GM18508 (cell line): Measurements from ENCODE around the gene MAP3K12.

Experiments
- ATAC-seq: cut with Tn5 transposase; IDR thresholded peaks from one replicate; pipeline ENCODE4 v1.9.1; 2021; ENCODE audit warnings: moderate number of reproducible peaks; ENCODE audit not compliant: insufficient read depth, unreplicated experiment

MAP3K12 gene

DNA sequence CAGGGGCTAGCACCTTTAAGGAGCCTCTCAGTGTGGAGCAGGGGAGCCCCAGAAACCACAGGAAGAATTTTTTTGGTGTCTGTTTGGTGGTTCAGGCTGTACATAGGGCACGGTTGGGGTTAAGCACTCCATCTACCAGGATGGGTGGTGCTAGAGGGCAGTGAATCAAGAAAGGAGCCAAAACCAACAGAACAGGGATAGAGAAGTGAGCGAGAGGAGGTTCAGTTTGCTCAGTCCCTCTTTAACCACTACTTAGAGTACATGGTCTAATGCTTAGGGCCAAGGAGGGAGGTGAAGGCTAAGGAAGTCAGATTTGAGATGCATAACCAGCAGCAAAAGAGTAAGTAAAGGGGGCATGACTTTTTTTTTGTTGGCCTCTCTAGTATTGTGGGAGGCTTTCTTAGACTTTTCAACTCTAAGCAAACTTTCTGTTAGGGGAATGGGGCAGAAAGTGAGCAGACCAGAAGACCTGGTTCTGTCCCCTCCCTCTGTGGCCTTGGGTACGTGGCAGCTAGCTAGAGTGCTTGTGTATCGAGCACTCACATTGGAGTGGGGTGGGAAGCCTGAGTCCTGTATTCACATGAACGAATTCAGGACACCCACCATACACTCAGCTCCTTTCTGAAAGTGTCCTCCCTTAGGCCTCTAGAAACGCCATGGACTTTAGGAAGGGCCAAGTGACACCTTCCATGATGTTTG, 14.6 kb upstream of the MAP3K12 start:
- ATAC-seq, result no peak

DNA sequence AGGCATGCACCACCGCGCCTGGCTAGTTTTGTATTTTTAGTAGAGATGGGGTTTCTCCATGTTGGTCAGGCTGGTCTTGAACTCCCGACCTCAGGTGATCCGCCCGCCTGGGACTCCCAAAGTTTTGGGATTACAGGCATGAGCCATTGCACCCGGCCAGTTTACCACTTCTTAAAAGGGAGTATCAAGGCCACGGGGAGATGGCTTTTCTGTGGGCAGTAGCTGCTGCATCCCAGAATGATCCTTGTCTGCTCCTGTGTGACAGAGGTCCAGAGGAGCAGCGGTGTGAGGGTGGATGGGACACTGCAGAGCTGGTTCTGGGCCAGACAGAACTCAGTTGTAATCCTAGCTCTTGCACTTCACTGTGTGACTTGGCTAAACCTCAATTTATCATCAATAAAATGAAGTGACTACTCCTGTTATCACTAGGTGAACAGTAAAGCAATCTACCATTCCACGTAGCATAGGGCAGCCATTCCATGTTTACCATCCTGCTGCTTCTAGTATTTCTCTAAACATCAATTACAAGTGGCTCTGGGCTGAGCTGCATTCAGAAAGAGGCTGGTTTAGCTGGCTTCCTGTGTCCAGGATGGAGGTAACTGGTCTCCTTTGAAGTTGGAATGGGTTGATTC, 11.0 kb upstream of the MAP3K12 start:
- no peak for ATAC-seq

DNA sequence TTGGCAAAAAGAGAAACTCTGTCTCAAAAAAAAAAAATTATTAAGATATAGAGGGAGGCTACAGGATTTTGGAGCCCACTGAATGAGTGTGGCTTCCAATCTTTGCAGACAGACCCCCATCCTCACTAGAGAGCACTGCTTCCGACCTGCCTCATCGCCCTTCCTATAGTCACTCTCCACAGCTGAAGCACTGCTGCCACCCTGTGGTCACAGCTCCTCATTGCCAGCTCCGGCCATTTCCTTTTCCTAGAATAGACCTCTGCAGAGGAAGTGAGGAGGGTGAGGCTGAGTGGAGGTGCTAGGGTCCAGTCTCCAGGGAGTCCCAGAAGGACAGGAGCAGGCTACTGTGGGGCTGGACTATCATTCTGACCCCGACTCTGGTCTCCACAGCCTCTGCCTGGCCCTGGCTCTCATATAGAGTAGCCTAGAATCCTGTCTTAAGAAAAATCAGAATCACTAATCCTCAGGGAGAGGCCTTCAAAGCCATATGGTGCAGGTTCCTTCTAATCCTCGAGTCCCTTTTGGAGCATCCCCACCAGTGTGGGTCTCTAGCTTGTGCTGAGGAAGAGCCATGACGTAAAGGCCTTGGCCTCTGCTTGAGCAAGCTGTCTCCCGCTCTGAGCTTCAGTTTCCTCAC, 9.4 kb upstream of the MAP3K12 start:
- no peak for ATAC-seq

DNA sequence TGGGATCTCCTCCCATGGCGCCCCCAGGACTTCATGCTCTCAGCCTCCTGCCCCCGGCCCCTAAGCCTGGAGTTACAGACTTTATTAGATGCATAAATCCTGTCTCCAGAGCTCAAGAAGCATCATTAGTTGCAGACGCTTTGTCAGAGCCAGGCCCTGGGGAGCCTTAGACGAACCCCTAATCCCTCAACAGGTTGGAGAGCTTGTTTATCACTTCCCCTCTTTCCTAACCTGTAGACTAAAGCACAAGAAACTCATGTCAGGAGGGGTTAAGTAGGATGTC, 8.3 kb upstream of the MAP3K12 start:
- ATAC-seq, result no peak

DNA sequence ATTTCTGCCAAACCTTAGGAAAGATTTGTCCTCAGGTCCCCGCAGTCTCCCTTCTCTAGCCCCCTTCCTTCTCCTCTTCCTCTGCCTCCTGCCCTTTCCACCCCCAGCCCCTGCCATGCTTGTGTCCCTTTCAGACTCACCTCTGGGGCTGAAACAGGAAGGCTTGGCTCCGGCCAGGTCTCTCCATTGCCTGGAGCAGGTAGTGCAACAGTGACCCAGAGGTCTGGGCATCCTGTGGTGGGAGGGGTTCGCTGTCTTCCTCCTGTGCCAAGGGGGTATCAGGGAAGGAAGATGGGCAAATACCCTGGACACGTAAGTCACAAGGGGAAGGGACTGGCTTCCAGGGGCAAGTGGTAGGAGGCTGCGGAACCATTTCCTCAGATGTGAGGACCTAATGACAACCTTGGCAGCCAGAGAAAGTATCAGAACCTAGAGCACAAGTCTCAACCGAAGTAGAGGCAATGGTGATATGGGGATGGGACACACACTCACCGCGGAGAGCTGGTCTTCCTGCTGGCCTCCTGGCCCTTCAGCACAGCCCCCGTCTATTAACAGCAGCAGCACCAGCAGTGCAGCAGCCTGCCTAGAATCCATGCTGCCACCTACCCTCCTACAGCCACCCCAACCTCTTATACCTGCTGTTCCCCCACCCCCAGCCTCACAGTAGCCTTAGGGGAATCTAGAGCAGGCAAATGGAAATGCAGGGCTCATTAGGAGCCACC, 7.8 kb upstream of the MAP3K12 start, which contains the start of gene NPFF:
TSS of gene NPFF (minus strand) at position 604 of the 722 bp plus-strand sequence. CDS start at position 594, 10 bp downstream.
- ATAC-seq, result no peak

DNA sequence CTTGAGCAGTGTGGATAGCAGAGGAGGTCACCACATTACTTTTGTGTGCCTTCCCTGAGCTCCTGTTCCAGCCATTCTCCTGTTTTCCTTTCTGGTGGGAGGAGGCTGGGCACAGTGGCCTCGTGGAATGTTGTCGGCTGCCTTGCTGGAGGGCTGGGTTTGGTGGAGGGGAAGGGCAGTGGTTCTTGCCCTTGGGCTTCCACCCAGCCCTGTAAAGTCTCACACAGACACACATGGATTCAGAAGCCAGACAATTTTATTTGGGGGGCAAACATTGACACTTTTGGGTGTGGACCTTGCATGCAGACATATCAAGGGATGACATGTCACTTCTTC, 7.2 kb upstream of the MAP3K12 start:
- no peak for ATAC-seq

DNA sequence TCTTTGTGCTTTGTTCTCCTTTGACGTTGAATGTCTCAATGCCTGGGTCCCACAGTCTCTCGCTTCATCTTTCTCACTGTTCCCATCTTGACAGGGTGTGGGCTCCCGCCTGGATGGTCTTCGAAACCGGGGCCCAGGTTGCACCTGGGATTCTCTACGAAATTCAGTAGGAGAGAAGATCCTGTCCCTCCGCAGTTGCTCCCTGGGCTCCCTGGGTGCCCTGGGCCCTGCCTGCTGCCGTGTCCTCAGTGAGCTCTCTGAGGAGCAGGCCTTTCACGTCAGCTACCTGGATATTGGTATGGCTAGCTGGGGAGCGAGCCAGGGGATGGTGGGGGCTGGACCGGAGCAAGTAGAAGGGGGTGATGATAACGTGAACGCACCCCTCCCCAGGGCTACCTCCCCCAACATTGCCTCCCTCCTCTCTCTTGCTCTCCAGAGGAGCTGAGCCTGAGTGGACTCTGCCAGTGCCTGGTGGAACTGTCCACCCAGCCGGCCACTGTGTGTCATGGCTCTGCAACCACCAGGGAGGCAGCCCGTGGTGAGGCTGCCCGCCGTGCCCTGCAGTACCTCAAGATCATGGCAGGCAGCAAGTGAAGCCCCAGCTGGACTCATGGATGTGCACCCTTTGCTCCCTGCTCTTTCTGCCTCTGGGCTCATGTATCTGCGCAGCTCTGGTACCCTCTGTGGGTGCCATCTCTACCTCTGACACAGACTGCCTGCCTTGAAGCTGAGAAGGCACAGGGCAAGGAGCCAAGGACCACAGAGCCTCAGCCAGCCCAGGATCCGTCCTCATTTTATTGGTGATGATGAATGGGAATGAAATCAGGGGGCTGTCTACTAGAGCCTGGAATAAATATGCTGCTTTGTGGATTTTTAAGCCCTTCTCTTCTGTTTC, 6.5 kb upstream of the MAP3K12 start:
- ATAC-seq, result no peak

DNA sequence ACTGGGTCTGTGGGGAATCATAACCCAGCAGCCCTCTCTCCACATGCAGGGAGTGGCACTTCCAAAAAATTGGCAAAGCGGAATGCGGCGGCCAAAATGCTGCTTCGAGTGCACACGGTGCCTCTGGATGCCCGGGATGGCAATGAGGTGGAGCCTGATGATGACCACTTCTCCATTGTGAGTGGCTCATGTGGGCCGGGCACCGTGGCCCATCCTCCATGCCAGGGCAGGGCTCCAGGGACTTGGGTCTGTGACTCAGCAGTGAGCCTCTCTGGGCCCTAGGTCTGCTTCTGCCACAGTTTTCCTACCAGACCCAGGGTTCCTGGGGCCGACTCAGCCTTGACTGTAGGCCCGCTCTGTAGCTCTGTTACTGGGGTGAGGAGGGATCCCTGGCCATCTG, 5.8 kb upstream of the MAP3K12 start:
- no peak for ATAC-seq

DNA sequence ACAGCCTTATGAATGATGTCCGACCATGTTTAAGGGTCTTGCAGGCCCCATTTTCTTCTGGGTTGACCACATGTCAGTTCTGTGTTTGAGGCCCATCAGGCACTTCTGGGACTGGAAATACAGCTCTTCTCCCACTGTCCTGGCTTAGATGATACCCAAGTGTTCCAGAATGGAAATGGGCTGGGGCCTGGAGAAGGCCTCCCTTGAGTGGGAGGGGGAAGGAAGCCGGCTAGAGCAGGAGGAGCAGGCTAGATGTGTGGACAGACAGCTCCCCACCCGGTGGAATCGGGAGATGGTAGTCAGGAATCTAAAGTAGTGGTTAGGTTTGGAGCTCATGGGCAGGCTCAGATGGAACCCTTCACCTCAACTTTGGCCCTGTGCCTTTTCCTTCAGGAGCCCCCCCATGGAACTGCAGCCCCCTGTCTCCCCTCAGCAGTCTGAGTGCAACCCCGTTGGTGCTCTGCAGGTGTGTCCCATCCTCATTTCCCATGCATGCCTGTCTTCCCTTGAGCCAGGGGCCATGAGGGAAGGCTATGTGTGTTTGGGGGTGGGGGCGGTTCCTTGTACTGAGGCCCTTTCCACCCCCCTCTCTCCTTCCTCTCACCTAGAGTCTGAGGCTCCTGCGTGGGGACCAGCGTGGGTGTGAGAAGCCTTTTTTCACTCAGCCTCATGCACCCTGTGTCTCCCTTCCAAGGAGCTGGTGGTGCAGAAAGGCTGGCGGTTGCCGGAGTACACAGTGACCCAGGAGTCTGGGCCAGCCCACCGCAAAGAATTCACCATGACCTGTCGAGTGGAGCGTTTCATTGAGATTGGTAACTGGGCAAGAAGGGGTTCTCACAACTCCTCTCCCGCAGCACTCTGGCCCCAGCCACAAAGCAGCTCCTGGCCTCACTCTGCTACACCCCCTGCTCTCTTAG, 5.0 kb upstream of the MAP3K12 start:
- no peak for ATAC-seq

DNA sequence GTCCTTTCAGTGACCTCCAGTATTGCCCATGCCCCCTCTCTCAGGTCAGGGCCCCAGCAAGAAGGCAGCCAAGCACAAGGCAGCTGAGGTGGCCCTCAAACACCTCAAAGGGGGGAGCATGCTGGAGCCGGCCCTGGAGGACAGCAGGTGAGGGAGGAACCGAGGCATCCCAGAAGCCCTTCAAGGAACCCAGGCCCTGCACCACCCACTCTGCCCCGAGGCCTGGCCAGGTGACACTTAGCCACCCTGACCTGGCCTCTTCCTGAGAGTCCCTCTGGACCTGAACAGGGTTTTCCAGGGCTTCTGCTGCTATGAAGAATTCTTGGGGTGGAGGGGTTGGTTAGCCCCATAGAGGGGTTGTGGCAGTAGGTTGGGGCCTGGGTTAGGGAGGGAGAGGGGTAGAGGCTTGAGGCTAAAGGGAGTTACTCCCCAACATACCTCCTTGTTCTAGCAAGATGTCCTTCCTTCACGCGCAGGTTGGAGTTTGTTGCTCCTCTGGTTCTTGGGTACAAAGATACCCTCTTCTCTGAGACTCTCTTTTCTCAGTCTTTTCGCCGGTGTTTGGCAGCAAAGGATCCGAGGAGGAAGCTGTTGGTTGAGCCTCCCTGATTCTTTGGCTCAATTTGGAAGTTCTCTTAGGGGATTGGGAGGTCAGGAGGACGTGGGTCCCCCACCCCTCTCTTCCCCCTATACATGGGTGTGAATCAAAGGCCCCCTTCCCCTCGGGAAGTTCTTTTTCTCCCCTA, 3.9 kb upstream of the MAP3K12 start:
- no peak for ATAC-seq

DNA sequence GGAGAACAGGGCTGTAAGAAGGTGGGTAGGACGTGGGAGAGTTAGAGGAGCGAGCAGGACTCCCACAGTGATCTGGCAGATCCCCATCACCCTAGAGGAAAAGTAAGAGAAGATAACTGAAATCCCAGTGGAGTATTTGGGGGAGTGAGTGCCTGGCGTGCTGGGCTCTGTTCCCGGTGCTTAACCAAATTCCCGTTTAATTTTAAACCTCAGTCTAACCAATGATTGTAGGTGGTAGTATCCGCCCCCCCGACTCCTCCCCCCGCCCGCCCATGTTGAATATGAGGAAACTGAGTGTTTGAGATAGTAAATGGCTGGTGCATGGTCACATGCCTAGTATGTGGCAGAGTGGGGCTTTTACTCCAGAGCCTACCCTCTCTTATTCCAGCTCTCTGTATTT, 3.1 kb upstream of the MAP3K12 start:
- ATAC-seq, result no peak

DNA sequence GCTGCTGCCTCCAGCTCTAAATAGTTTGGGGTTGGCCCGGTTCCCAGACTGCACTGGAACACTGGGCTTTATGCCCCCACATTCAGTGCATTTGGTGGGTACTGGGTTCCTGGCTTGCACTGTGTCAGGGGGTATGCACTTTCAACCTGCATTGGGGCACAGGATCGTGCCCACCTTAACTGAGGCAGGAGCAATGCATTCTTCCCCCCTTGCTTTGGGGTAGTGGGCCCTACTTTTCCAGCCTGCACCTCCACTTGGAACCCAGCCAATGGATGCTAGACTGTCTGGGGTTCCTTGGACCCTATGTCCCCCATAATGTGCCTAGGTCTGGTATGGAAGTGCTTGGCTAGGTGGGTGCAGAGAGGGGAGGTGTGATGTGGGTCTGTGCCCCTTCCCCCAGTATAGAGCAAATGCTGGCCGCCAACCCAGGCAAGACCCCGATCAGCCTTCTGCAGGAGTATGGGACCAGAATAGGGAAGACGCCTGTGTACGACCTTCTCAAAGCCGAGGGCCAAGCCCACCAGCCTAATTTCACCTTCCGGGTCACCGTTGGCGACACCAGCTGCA, 2.4 kb upstream of the MAP3K12 start:
- no peak for ATAC-seq

DNA sequence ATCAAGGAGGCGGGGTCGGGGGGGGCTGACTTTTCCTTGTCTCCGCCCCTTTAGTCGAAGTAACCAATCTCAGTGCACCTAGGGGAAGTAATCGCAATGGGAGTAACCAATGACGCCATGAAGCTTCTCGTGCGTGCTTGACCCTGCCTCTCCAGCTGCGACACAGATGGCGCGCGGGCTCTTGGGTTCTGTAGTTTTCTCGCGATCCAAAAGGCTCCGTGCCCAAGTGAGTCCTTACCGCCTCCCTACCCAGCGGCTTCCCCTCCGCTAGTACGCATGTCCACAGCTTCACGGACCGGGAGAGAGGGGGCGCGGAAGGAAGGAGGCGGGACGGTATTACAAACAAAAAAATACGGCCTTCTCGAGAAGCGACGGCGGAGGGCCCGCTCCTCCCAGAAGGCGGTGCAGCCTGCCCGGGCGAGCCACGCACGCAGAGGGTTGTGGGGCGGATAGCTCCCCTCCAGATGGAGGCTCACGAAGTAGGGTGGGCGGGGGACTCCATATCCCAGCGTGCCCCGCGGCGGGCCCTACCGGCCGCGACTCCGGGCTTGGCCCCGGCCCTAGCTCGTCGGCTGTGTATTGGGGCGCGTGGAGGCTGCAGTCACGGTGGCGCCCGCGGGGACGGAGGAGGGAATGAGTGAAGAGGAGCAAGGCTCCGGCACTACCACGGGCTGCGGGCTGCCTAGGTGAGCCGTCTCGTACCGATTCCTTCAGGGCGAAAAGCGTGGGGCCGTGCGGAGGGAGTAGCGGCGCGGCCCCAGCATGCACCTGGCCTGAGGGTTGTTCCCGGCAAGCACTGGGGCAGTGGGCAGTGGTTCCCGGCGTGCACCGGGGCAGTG, 1.7 kb upstream of the MAP3K12 start, which contains the start of gene TARBP2:
TSS of gene TARBP2 (plus strand) at position 508 of the 839 bp plus-strand sequence. CDS start at position 634, 126 bp downstream.
- peak; percentile 64 for ATAC-seq

DNA sequence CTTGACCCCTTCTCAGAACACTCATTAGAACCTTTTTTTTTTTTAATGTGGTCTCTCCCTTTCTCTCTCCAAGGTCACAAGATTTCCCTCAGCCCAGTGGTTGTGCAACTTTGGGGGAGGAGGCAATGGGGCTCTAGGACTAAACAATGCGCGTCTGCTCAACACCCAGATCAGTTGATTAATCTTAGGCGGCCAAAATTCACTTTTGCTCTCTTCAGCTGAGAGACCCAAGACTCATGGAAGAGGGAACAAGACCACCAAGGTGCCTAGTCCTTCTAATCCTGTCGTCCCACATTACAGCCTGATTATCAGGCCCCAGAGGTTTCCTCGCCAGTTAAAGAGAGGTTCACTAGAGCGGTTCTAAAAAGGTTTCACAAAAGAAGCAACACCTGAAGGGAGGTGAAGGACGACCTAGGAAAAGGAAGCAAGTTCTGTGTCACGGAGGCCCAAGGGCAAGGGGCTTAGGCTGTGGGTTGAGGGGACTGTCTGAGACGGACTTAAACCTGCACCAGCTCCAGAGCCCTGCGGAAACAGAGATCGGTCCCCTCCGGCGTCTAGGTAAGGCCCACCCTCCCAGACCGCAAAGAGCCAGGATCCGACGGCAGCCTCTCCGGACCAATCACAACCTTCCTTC, 1.0 kb upstream of the MAP3K12 start:
- peak; percentile 1 for ATAC-seq

DNA sequence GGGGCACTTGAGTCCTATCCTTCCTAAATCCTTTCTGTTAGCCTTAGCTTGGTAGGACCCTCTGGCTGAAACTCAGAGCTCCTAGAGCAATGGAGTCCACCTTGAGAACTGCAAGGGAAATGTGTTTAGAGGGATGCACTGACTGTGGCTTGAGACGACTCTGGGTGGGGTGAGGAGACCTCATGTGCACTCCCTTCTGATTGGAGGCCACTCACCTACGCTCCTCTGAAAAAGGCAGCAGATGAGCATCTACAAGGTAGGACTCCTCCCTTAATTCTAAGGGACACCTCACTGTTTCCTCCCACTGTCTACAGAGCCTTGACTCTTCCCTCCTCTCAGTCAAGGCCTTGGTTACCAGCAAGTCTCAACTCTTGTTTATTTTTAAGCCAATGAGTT, 1.0 kb downstream of the MAP3K12 start:
- no peak for ATAC-seq

DNA sequence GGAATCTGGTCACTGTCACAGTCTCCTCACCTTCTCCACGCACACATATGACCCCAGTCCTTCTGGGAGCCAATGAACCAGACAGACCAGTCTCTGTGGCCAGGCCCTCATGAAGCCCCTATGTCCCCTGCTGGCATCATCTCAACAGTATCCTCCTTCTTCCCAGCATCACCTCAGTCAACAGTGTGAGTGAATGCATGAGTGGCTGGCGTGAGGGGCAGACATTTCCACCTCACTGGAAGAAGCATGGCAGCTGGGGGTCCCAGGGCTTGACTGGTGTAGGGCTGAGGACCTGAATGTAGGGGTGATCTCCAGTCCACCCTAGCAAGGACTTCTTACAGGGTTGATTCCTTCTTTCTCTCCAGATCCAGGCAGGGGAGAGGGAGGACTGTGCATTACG, 1.8 kb downstream of the MAP3K12 start:
- ATAC-seq, result no peak

DNA sequence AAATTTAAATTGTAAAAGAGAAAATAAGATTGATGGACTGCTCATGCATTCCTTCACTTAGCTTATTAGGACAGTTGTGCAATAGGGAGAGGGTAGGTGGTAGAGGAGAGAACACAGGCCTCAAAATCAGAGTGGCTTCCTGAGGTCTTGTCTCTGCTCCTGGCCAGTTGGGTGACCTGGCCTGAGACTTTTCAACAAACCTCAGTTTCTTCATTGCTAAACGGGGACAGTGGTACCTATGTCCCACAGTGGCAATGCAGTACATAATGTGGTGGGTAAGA, 2.6 kb downstream of the MAP3K12 start:
- ATAC-seq, result no peak
